ENCODE results near the gene ZDHHC7. TPM values are rescaled to one million over a fixed set of nuclear protein-coding genes. Genes with fewer than 3 reads are reported as not detected.

Gene ZDHHC7
- total RNA-seq, 4 donors from 2014 or later, result 24.8 to 89.1 (median 69.6) TPM

GRCh38 chr16:85027349-85027957 lies 16.1 kb upstream of the ZDHHC7 start, which contains the start of gene KIAA0513:
KIAA0513 (plus strand) TSS chr16:85027795; CDS start chr16:85067072, 39,277 bp downstream.
- Histone ChIP-seq H3K9me3 (no peaks in the 10 kb centered on the region), H3K27ac (peak within 1 kb of the TSS; percentile 83 to 93 (median 87)), H3K4me1 (peaks cover 6 to 32% (median 16%) of the 10 kb centered on the region in 4 donors), H3K4me3 (peak within 1 kb of the TSS; percentile 67 to 98 (median 80)), H3K36me3 (no peaks in the 10 kb centered on the region), H3K27me3 (no peaks in the 10 kb centered on the region)
- peak; percentile 94 to 95 for TF ChIP-seq POLR2A (IDR thresholded peaks at IDR 0.05)
- peak in 3 of 6 experiments; percentile 19 to 32 (median 22) for TF ChIP-seq CTCF (IDR thresholded peaks at IDR 0.05)
- DNase-seq, result peak; percentile 95 to 97 (median 97)

GRCh38 chr16:85026703-85027102 lies 15.4 kb upstream of the ZDHHC7 start:
- no peak for DNase-seq
- Histone ChIP-seq H3K4me1 (peaks cover 6 to 32% (median 16%) of the 10 kb centered on the region in 4 donors), H3K27me3 (no peaks in the 10 kb centered on the region), H3K36me3 (no peaks in the 10 kb centered on the region), H3K4me3 (peak overlapping the region; percentile 67 to 98 (median 80)), H3K9me3 (no peaks in the 10 kb centered on the region), H3K27ac (peak overlapping the region in 2 of 4 donors; percentile 83 to 86)
- TF ChIP-seq CTCF (IDR thresholded peaks at IDR 0.05), result no peak
- TF ChIP-seq POLR2A (IDR thresholded peaks at IDR 0.05), result no peak

- no peak overlapping the region for H3K4me3 ChIP-seq
- H3K4me1 ChIP-seq, result peaks cover 6 to 32% (median 16%) of the 10 kb centered on the region in 4 donors
- no peaks in the 10 kb centered on the region for H3K27me3 ChIP-seq
- DNase-seq, result no peak
- peak overlapping the region in 2 of 4 donors; percentile 13 to 20 for H3K27ac ChIP-seq
- no peaks in the 10 kb centered on the region for H3K9me3 ChIP-seq
- TF ChIP-seq CTCF (IDR thresholded peaks at IDR 0.05) (no peak), POLR2A (IDR thresholded peaks at IDR 0.05) (no peak)
- no peaks in the 10 kb centered on the region for H3K36me3 ChIP-seq
Observed at GRCh38 chr16:85025781-85026653, 14.7 kb upstream of the ZDHHC7 start.

- H3K4me3 ChIP-seq, result no peak overlapping the region
- H3K4me1 ChIP-seq, result peaks cover 0 to 8% (median 0%) of the 10 kb centered on the region in 4 donors
- H3K36me3 ChIP-seq, result no peaks in the 10 kb centered on the region
- DNase-seq, result peak in 1 of 3 donors; percentile 57
- TF ChIP-seq CTCF (IDR thresholded peaks at IDR 0.05) (no peak), POLR2A (IDR thresholded peaks at IDR 0.05) (no peak)
- no peak overlapping the region for H3K27ac ChIP-seq
- no peaks in the 10 kb centered on the region for H3K9me3 ChIP-seq
- H3K27me3 ChIP-seq, result no peaks in the 10 kb centered on the region
Observed at GRCh38 chr16:85019659-85020245, 8.4 kb upstream of the ZDHHC7 start.

GRCh38 chr16:85018529-85019236 lies 7.3 kb upstream of the ZDHHC7 start:
- Histone ChIP-seq H3K27ac (no peak overlapping the region), H3K4me1 (peaks cover 0 to 8% (median 0%) of the 10 kb centered on the region in 4 donors), H3K4me3 (no peak overlapping the region), H3K27me3 (no peaks in the 10 kb centered on the region), H3K9me3 (no peaks in the 10 kb centered on the region), H3K36me3 (no peaks in the 10 kb centered on the region)
- DNase-seq, result no peak
- TF ChIP-seq CTCF (IDR thresholded peaks at IDR 0.05), result no peak
- no peak for TF ChIP-seq POLR2A (IDR thresholded peaks at IDR 0.05)
